Activated T-cell treated with anti-CD3 and anti-CD28 coated beads, Interleukin-2, amount 50 U/mL, for 48 hours (primary cell): ENCODE results near the gene RAET1G.
"Not testable (repeated sequence)": the region's sequence is repeated elsewhere in the genome, so short reads cannot be mapped to it uniquely, and the experiment has no call there.

Source experiments
- DNase-seq, 2 experiments: peaks; one replicate each; pipeline ENCODE4 v3.0.0-alpha.2; 2020

Gene RAET1G

GRCh38 chr6:149933036-149933435 lies 10.1 kb upstream of the RAET1G start:
- DNase-seq: no peak

GRCh38 chr6:149931501-149931900 lies 8.6 kb upstream of the RAET1G start:
- no peak for DNase-seq

GRCh38 chr6:149929422-149929821 lies 6.5 kb upstream of the RAET1G start:
- DNase-seq: peak in 1 of 2 experiments; percentile 22

- not testable (repeated sequence) for DNase-seq
These were observed 4.1 kb upstream of the RAET1G start for GRCh38 chr6:149927025-149927424.

GRCh38 chr6:149925974-149926777 lies 3.3 kb upstream of the RAET1G start:
- DNase-seq: peak; percentile 91

- peak; percentile 28 to 30 for DNase-seq
These were observed 2.5 kb upstream of the RAET1G start for GRCh38 chr6:149925253-149925973.

- DNase-seq: peak in 1 of 2 experiments; percentile 22
These were observed 2.0 kb upstream of the RAET1G start for GRCh38 chr6:149924933-149925252.

- DNase-seq: no peak
These were observed 1.4 kb upstream of the RAET1G start for GRCh38 chr6:149924206-149924932.

- DNase-seq: no peak
These were observed 536 bp upstream of the RAET1G start for GRCh38 chr6:149923327-149923986.

- not testable (repeated sequence) for DNase-seq
These were observed 830 bp downstream of the RAET1G start for GRCh38 chr6:149922091-149922490.

- no peak for DNase-seq
These were observed 1.6 kb downstream of the RAET1G start for GRCh38 chr6:149921361-149921760.

GRCh38 chr6:149919834-149920225 lies 3.1 kb downstream of the RAET1G start:
- no peak for DNase-seq

GRCh38 chr6:149919126-149919833 lies 3.6 kb downstream of the RAET1G start:
- not testable (repeated sequence) for DNase-seq

- DNase-seq: peak; percentile 6 to 12
These were observed 4.6 kb downstream of the RAET1G start for GRCh38 chr6:149918151-149918905.

GRCh38 chr6:149917679-149918078 lies 5.2 kb downstream of the RAET1G start:
- DNase-seq: peak; percentile 6 to 7

GRCh38 chr6:149915970-149916865 lies 6.7 kb downstream of the RAET1G start:
- peak in 1 of 2 experiments; percentile 3 for DNase-seq

GRCh38 chr6:149913540-149914240 lies 9.2 kb downstream of the RAET1G start:
- DNase-seq: peak; percentile 5 to 8

- DNase-seq: peak in 1 of 2 experiments; percentile 9
These were observed 9.8 kb downstream of the RAET1G start for GRCh38 chr6:149913085-149913484.

- DNase-seq: peak in 1 of 2 experiments; percentile 9
These were observed 10.2 kb downstream of the RAET1G start for GRCh38 chr6:149912680-149913079.

- DNase-seq: peak in 1 of 2 experiments; percentile 12
These were observed 12.2 kb downstream of the RAET1G start for GRCh38 chr6:149910721-149911151.
